HT-29 (cell line): ENCODE data around the gene KIRREL2. TPM values are rescaled to one million over a fixed set of nuclear protein-coding genes. Genes with fewer than 3 reads are reported as not detected.
A peak's percentile ranks its signal among the peaks of the same experiment; 100 is the strongest.
"Not testable (repeated sequence)": the region's sequence is repeated elsewhere in the genome, so short reads cannot be mapped to it uniquely, and the experiment has no call there.

Source experiments
- DNase-seq: peaks from one replicate; pipeline ENCODE4 v3.0.0-alpha.2; 2015; ENCODE audit warnings: low spot score
- total RNA-seq: library from RNA; depleted of rRNA; stranded (reverse); fragments of >200 nt; shearing (Covaris generic); gene quantifications from 2 replicates; pipeline ENCODE4 v1.2.3, GENCODE V29; 2014; rRNA removed

The KIRREL2 gene
- not detected in 2 replicates for total RNA-seq

DNA sequence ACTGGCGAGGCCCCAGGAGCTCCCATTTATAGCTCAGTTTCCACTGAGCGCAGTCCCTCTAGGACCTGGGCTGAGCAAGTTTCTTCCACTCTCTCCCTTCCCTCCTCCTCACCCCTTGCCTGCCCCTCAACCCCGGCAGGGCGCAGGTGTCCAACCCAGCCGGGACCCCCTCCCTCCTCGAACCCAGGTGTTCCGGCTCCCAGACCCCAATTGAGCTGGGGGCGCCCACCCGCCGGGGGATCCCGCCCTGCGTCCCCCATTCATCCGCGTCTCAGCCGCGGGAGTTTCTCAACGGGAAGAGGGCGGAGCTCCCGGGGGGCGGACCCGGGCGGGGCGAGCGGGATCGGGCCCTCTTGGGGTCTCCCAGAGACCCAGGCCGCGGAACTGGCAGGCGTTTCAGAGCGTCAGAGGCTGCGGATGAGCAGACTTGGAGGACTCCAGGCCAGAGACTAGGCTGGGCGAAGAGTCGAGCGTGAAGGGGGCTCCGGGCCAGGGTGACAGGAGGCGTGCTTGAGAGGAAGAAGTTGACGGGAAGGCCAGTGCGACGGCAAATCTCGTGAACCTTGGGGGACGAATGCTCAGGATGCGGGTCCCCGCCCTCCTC, at the start of gene KIRREL2:
TSS of gene KIRREL2 (plus strand) at position 366 of the 604 bp plus-strand sequence. CDS start at position 575, 209 bp downstream.
- DNase-seq = no peak

DNA sequence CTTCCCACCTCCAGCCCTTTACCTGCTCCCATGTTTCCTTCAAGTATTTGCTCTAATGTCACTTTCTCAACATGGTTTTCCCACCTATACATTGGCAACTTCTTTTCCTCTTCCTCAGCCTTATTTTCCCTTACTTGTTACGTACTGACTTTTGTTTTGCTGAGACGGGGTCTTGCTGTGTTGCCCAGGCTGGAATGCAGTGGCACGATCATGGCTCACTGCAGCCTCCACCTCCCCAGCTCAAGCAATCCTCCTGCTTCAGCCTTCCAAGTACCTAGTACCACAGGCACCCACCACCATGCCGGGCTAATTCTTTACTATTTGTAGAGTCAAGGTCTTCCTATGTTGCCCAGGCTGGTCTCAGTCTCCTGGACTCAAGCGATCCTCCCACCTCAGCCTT, 49.1 kb upstream of the KIRREL2 start:
- DNase-seq = no peak

DNA sequence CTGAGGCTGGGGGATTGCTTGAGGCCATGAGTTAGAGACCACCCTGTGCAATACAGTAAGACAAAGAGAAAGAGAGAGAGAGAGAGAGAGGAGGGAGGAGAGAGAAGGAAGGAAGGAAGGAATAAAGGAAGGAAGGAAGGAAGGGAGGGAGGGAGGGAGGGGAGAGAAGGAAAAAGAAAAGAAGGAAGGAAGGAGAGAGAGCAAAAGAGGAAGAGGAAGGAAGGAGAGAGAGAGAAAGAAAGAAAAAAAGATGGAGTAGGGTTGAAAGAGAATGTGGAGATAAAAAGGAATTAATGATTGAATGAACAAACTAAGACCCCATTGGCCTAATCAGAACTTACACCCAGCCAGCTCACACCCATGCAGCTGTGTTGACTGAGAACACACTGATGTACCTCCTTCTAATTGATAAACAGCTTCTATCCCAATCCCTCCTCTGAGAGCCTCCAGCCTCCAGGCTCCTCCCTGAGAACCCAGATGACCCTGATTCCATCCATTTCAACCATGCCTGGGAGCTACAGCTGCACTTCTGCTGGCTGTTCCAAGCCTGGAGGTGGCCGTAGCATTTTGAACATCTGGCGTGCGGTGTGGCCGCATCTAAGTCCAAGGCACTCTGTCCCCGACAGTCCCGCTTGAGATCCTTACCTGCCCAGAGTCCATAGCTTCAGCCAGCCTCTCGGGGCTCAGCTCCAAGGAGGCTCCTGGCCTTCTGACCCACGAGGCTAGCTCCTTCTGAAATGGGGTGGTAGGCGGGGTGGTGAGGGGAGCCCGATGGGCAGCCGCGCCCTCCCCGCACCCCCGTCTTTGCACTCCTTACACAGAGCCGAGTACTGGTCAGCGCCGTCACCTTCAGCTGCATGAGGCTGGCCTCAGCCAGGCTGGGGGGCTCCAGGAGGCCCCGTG, 45.1 kb upstream of the KIRREL2 start:
- DNase-seq = no peak

DNA sequence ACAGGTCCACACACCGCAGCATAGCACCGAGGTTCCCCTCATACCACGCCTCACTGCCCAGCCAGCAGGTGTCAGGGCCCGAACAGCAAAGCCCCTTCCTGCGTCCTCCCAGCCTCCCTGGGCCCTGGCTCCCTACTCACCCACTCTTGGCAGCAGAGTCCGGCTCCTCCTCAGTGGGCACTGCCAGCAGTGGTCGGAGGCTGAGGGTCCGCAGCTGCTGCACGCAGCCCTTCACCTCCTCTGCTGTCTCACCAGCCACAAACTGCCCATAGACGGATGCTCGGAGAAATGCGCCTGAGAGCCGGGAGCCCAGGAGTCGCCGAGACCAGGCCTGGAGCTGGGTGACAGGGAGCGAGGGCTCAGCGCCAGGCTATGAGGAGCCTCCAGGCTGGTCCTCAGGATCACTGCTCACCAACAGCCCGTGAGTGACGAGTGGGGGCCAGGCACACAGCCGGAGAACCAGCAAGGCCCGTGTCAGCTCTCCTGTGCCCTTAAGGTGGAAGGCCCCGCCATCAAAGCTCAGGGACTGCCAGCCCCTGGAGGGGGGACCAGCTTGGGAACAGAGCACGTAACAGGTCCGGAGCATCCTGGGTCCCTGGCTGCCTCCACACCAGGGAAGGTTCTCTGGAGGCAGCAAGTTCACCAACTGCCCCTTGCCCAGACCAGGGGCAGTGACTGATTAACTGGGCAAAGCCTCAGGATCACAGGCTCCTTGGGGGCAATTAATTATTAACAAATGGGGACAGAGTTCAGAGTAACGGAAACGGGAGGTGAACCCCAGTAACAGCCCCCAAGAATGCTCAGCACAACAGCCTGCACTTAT, 44.3 kb upstream of the KIRREL2 start, which contains the start of gene PRODH2:
TSS of gene PRODH2 (minus strand) at position 626 of the 823 bp plus-strand sequence. CDS start at position 586, 40 bp downstream.
- DNase-seq = no peak

DNA sequence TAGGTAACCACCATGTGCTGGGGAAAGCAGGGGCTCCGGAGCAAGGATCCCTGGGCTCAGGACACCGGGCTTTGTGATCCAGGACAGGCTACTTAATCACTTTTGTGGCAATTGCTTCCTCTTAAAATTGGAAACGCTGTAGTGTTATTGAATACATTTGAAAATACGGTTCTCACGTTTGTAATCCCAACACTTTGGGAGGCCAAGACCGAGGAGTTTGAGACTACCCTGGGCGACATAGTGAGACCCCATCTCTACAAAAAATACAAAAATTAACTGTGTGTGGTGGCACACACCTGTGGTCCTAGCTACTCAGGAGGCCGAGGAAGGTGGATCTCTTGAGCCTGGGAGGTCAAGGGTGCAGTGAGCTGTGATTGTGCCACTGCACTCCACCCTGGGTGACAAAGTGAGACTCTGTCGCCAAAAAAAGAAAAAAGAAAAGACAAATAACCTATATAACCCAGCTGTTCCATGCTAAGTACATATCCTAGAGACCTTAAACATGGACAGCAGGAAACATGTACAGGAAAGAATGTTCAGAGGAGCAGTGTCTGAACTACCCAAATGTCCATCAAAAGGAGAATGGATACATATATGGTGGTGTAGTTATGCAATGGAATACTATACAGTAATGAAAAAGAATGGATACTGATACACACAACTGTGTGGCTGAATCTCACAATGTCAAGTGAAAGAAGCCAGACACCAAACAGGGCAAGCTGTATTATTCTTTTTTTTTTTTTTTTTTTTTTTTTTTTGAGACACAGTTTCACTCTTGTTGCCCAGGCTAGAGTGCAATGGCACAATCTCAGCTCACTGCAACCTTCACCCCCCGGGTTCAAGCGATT, 43.4 kb upstream of the KIRREL2 start:
- DNase-seq = no peak

DNA sequence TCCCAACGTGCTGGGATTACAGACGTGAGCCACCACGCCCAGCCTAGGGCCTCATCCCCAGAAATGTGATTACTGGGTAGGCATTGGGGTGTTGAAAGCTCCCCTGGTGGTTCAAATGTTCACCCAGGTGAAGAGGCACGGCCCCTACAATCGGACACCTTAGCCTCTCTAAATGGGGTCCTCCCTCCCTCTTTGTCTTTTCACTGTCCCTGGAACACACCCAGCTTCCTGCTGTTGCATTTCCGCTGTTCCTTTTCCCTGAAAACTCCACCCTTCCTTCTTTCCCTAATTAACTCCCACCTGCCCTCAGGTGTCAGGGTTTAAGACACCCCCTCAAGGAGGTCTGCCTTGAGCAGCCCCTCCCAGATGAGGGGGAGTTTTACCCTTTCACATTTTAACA, 40.4 kb upstream of the KIRREL2 start:
- DNase-seq = no peak

DNA sequence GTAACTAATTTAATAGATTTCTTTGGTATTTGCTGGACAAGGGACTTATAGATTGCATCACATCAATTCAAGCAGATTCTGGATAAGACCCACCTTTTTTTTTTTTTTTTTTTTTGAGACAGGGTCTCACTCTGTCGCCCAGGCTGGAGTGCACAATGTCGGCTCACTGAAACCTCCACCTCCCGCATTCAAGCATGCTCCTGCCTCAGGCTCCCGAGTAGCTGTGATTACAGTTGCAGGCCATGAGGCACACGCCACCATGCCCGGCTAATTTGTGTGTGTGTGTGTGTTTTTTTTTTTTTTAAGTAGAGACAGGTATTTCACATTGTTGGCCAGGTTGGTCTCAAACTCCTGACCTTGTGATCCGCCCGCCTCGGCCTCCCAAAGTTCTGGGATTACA, 39.9 kb upstream of the KIRREL2 start:
- no peak for DNase-seq

DNA sequence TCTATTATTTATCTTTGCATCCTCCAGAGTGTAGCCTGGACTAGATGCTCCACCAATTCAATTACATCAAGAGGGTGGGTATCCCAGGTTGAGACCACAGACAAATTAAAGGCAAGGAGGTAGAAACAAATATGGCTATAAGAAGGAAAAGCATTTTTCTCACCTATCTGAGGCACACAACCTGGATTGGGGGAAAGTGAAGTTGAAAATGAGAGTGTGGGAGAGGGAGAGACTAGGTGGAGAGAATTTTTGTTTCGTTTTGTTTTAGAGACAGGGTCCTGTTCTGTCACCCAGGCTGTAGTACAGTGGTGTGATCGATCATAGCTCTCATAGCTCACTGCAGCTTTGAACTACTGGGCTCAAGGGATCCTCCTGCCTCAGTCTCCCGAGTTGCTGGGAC, 38.3 kb upstream of the KIRREL2 start:
- DNase-seq = no peak

DNA sequence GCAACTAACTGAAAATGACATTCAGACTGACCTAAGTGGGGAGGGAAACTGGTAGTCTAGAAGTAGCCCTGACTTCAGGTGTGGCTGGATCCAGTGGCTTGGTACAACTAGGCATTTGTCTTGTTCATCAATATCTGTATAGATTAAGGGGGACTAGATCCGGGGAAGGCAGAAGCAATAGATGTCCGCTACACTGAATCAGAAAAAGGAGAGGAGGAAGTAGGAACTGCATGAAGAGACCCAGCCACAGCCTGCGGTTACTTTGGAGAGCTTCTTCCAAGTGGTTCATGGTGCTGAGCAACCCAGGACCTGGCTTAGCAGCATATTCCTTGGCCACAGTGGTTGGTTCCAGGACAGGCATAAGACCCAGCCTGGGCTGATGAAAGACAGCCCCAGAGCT, 34.1 kb upstream of the KIRREL2 start:
- DNase-seq = no peak

DNA sequence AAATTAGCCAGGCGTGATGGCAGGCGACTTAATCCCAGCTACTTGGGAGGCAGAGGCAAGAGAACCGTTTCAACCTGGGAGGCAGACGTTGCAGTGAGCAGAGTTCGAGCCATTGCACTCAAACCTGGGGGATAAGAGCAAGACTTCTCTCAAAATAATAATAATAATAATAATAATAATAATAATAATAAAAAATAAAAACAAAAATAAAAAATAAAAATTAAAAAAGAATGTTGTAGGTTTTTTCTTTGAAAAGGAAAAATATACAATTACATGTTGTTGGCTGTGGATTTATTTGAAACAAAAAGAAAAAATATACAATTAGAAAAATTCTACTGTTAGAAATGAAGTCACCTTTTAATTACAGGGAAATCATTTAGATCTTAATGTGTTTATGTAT, 32.6 kb upstream of the KIRREL2 start:
- DNase-seq = no peak

DNA sequence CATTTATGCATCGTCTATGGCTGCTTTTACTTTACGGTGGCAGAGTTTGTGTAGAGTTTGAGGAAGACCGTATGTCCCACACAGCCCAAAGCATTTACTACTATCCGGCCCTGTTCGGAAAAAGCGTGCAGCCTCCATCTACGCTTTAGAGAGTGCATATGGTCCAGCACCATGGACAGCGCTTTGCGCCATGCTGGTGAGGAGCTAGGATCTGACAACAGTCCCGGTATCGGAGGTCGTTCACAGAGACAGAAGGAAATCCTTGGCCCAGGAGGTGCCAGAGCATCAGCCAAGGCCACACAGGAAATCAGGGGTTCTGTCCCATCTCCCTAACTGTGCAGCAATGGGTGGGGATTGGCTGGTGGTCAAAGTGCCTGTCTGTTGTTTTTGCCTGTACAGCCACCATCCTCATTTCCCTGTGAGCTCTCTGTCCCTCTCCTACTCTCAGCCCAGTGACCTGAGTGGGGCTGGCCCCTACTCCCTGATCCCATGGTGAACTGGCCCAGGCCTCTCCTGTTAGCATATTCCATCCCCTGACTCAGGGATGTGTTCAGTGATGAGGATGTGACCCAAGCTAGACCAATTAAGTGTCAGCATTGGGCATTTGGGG, 27.9 kb upstream of the KIRREL2 start:
- peak; percentile 61 for DNase-seq

DNA sequence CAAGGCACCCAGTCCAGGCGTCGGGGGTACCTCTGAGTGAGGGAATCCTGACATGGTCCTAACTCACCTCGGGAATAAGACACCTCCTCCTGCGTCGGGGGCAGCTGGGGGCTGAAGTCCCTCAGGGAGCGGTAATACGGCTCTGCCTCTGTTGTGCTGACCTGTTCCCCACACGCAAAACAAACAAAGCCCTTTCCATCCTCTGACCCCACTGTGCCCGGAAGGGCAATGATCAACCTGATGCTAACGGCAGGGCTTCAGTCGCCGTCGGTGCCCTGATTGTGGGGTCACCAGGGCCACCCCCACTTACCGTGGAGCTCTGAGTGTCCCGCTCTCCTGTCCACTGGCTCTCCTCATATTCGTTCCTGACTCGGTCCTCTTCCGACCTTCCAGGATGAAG, 25.7 kb upstream of the KIRREL2 start:
- no peak for DNase-seq

DNA sequence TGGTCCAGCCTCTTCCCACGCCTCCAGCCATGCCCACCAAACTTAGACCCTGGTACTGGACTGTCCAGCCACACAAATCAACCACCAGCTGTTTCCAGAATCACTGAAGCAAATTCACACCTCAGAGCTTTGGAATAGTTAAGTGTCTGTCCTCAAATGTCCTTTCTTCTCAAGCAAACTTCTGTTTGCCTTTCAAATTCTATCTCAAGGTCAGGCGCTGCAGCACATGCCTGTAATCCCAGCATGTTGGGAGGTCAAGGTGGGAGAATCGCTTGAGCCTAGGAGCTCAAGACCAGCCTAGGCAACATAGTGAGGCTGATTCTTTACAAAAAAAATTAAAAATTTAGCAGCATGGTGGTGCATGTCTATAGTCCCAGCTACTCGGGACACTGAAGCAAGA, 24.7 kb upstream of the KIRREL2 start:
- DNase-seq = no peak

DNA sequence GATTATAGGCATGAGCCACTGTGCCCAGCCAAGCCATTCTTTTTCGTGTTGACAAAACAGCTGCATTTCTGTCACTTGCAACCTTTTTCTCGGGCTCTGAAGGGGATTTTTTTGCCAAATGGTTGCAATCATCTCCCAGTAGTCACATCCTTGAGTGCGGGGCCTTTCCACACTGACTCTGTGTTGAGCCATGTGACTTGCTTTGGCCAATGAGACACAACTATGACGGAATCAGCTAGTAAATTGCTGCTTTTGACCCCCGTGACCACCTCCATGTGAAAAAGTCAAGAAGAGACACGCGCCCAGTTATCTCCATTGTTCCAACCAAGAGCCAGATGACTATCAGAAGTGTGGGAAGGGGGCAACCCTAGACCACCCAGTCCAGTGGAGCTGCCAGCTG, 22.7 kb upstream of the KIRREL2 start:
- DNase-seq = no peak

DNA sequence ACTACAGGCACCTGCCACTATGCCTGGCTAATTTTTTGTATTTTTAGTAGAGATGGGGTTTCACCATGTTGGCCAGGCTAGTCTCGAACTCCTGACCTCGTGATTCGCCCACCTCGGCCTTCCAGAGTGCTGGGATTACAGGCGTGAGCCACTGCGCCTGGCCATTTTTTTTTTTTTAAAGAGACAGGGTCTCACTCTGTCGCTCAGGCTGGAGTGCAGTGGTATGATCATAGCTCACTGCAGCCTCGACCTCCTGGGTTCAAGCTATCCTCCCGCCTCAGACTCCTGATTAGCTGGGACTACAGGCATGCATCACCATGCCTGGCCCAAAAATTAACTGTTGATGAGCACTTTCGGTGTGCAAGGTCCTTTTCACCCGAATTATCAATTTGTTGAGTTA, 20.6 kb upstream of the KIRREL2 start:
- DNase-seq = not testable (repeated sequence)

DNA sequence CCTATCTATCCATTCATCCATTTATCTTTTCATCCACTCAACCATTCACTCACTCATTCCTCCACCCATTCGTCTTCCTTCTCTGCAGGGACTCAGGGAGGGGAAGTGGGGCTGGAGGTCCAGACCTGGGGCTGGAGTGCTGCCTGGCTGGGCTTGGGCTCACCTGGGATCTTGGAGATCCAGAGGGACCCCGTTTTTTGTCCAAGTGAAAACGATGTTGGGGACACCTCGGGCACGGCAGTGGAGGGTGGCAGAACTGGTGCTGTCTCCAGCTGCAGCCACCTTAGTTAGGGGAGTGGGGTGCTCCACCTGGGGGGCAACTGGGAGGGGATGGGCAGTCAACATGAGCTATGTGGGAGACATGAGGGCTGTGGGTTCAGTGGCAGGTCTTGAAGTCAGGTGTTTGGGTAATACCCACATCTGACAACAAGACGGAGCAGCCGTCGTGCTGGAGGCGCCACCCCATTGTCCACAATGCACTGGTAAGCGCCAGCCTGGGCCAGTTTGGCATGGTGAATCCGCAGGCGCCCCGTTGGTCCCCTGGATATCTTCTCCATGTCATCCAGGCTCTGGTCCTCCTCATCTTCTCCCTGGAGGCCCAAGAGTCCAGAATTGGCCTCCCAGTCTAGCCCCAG, 14.6 kb upstream of the KIRREL2 start:
- DNase-seq = no peak

DNA sequence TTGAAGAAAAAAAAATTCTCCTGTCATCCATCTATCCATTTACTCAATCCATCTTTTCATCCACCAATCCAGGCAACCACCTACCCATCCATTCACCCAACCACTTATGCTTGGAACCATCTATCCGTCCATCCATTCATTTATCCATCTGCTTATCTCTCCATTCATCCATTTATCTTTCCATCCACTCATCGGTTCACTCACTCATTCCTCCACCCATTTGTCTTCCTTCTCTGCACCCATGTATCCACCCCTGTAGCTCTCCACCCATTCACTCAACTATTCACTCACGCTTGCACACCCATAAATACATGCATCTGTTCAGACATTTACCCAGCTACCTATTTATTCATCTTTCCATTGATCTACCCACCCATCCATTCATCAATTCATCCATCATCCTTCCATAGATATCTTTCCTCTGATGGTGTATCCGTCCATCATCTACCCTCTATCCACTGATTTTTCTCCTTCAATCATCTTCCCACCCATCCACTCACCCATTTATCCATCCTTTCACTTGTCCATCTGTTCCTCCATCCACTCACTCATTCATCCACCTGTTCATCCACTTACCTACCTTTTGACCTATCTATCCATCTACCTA, 13.9 kb upstream of the KIRREL2 start:
- DNase-seq = no peak

DNA sequence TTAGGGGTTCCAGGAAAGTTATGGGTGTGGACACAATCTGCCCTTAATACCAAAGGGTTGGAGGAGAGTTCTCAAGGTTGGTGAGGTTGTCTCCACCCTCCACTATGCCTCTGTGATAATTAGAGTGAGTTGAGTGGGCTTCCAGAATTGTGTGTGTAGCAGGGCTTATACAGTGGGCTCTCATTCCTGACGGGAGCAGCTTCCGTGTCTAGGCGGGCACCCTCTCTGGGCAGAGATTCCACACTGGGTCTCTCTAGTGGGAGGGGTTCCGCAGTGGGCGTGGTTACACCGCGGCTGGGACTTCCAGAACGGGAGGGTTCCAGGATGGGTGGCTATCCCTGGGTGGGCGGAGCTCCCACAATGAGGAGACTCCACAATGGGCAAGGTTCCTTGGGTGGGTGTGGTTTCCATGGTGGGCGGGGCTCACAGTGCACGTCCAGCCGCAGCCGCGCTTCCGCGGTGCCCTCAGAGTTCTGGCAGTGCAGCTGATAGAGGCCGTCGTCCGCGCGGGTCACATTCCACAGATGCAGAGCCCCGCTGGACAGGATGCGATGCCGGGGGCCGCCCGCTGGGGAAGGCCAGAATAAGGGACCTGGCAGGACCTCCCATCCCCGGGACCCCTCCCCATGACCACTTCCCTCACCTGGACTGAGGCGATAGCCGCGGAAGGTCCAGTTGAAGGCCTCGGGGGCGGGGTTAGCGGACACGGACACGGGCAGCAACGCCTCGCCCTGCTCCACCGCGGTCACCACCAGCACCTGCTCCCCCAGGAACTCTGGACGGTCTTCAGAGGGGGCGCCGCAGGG, 12.8 kb upstream of the KIRREL2 start:
- DNase-seq = no peak
